SKM-1 treated with dmso at 0.1 percent for 144 hours (cell line): Measurements from ENCODE around the gene NKIRAS1.
"Not testable (repeated sequence)": the region's sequence is repeated elsewhere in the genome, so short reads cannot be mapped to it uniquely, and the experiment has no call there.

Source experiments
- DNase-seq: peaks from one replicate; lab custom pipeline; 2025; ENCODE audit not compliant: unreplicated experiment; lab: John Stamatoyannopoulos, UW

The NKIRAS1 gene

GRCh38 chr3:23940775-23941174, 24.0 kb upstream of the NKIRAS1 start:
- DNase-seq: no peak

GRCh38 chr3:23938688-23939087, 21.9 kb upstream of the NKIRAS1 start:
- DNase-seq: no peak

DNA sequence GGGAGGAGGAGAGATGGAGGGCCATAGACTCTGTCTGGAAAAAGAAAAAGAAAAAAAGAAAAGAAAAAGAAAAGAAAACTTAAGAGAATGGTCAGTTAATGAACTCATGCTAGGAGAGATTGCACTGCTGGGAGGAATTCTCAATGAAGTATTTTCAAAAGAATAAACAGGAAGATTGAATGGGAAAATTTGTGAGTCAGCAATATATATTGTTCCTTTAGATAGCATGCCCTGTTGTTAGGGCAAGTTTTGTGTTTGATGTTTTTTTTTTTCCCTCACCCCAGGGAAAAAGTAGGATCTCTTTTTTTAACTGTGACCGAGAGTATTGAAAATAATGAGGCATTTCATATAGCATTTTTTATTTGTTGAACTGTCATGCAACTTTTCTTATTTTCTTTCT, 20.5 kb upstream of the NKIRAS1 start:
- DNase-seq: no peak

DNA sequence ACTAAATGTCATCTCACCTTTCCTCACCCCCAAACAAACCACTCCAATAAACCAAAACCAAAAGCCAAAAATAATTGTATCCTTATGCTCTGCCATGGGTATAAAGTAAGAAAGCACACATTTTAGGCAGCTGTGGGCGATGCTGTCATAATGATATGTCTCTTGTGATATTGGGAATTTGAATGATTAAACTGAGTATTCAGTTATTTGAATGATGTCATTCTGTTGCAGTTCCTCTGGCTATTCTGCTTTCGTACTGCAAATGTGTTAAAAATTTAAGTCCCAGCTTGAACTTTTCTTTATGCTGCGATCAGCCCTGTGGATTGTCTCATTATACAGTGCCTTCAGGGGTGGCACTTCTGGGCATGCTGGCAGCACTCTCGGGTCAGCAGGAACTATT, 17.5 kb upstream of the NKIRAS1 start:
- DNase-seq: no peak

DNA sequence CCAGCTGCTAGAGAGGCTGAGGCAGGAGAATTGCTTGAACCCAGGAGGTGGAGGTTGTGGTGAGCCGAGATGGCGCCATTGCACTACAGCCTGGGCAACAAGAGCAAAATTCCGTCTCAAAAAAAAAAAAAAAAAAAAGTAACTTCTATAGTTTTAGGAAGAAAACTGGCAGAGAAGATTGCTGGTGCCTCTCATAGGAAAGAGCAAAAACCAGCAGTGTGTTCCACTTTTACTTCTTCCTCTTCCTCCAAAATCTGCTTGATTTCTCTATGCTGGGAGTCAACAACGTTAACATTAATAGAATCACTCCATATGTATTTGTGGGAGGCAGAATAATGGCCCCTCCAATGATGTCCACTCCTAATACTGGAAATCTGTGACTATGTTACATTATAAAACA, 15.8 kb upstream of the NKIRAS1 start:
- no peak for DNase-seq

- no peak for DNase-seq
These were observed 14.8 kb upstream of the NKIRAS1 start for GRCh38 chr3:23931597-23931996.

DNA sequence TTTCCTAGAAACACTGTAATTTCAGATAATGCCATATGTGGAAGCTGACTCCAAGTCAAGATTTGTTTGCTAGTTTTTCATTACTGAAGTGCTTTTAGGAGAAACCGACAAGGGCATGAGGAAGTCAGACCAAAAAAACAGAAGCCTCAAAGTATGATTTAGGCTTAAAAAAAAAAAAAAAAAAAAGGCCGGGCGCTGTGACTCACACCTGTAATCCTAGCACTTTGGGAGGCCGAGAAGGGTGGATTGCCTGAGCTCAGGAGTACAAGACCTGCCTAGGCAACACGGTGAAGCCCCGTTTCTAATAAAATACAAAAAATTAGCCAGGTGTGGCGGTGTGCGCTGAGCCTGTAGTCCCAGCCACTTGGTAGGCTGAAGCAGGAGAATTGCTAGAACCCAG, 11.7 kb upstream of the NKIRAS1 start:
- no peak for DNase-seq

GRCh38 chr3:23926736-23927135, 9.9 kb upstream of the NKIRAS1 start:
- no peak for DNase-seq

DNA sequence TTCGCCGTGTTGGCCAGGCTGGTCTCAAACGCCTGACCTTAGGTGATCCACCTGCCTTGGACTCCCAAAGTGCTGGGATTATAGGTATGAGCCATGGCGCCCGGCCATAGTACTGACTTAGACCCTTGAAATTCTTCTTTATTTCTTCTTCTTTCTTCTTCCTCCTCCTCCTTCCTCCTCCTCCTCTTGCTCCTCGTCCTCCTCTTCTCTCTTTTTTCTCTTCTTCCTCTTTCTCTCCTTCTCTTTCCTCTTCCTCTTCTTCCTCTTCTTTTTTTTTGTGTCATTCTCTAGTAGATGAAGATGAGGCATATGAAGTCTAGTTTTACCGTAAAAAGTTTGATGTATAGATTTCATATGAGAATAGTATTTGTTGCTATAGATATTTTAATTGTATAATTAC, 9.5 kb upstream of the NKIRAS1 start:
- no peak for DNase-seq

- no peak for DNase-seq
These were observed 7.0 kb upstream of the NKIRAS1 start for GRCh38 chr3:23923786-23924185.

GRCh38 chr3:23921052-23921511, 4.3 kb upstream of the NKIRAS1 start:
- no peak for DNase-seq

DNA sequence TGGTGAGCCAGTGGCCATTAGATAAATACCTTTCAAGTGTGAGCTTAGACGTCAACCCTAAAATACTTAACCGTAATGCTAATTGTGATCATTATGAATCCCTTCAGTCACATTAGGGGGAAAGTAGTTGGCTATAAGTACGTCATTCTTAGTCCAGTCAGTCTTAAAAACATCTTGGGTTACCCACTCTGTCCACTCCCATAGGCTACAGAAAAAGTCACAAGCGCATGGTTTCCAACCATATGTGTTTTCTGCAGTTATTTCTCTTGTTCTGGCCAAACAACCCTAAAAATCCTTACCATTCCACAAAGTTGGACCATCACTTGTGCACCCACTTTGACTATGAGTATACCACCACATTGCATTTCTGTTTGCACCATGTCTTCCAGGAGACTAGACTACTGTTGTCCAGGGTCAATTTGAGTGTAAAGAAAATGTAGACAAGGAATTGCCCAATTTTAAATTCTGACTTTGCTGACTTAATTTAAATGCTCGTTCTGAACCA, 3.4 kb upstream of the NKIRAS1 start:
- DNase-seq: no peak

DNA sequence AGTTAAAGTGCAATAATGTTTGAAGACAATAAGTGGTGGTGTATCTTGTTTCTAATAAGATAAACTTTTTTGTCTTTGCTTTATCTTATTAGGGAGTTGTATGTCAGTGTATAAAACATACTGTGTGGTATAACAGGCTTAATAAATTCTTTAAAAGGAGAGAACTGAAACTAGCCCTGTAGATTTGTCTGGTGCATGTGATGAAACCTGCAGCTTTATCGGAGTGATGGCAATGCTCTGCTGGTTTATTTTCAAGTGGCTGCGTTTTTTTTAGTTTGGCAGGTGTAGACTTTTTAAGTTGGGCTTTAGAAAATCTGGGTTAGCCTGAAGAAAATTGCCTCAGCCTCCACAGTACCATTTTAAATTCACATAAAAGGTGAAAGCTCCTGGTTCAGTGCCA, 2.8 kb upstream of the NKIRAS1 start:
- no peak for DNase-seq

DNA sequence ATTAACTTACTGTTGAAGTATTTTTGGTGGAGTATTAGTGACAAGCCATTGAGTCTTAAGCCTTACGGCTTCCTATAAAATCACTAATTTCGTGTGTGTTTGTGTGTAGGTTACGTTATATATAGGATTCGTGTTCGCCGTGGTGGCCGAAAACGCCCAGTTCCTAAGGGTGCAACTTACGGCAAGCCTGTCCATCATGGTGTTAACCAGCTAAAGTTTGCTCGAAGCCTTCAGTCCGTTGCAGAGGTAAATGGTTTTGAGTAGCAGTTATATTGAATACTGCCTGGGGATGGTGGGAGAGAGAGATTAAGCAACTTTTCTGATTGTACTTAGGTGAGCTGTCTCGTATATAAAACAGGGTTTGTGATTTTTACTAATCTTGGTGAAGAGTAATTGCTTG, 1.5 kb upstream of the NKIRAS1 start:
- DNase-seq: not testable (repeated sequence)

DNA sequence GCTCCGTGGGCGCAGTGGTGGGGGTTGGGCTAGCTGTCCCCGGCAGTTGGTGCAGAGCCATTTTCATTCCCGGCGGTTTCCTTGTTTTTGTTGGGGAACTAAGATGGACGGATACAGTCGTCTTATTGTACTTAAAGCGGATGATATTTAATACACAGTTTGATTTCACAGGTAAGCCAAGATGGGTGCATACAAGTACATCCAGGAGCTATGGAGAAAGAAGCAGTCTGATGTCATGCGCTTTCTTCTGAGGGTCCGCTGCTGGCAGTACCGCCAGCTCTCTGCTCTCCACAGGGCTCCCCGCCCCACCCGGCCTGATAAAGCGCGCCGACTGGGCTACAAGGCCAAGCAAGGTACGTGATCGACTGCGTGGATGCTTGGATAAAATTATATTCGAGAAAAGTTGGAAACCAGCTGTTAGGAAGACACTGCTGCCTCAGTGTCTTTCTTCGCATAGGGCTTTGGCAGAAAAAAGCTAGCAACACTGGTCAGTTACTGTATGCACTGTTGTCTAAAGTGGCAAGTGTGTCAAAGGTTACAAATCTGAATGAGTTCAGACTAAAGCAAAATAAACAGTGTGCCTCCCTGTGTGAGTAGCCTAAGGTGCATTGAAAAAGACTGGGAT, 1.0 kb upstream of the NKIRAS1 start:
- peak; percentile 42 for DNase-seq

DNA sequence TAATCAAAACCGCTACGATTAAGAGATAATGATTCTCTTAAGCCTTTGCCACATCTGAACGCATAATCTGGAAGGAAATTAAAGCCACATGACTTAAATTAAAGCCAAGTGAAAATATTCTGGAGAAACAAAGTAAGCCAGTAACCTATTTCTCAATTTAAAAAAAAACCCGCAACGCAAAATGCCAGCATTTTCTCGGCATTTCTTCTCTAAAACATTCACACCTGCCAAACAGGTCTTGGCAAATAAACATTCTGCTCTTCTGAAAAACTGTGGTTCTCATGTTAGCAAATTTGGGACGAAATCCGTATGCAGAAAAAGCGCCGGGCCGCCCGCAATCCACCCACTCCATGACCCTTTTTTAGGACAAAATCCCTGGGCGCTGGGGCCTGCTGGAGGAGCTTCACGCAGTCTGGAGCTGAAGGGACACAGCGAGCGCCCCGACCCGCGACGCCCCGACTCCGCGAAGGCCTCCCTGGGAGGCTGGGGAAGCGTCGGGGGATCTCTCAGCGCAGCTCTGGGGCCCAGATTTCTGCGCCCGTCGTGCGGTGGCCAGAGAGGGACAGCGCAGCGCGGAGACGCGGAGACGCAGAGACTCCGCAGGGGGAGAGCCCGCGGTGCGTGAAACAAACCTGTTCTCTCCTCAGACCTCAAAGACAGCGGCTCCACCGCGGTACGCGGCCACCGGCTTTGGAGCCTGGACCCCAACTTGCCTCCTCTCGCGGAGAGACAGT, 471 bp downstream of the NKIRAS1 start:
- peak; percentile 62 for DNase-seq

- DNase-seq: peak; percentile 49
These were observed 1.2 kb downstream of the NKIRAS1 start for GRCh38 chr3:23915537-23916108.

DNA sequence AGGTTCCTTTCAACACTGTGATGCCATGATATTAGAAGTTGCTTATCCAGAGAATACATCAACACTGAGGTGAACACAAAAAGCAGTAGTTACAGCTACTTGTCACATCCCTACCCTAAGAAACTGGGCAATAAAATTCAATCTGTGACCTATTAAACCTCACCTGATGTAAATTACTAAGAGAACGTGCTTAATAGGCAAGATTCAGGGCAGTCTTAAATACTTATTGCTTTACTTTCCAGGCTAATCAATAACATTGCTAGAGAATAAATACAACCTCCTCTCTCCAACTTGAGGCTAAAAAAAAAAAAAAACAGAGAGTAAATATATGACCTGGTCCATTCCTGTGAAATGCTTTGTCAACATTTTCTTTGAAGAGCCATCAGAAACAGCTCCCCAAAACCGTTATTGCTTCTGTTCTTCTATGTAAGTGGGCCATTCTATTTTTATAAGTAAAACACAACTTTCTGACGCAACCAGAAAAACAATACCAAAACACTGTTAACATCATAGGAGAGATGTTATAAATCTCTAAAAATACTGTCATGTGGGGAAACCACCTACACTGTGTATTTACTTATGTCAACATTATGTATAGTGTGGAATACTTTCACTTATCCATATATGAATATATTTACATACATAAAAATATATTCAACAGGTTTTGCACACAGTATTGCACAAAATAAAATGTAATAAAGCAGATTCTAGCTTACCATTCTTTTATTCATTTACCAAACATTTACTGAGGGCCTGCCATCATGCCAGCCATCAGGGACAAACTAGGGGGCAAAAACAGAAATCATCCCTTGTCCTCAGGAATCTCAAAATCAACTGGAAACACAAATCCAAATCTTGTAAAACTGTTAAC, 2.7 kb downstream of the NKIRAS1 start:
- DNase-seq: no peak

DNA sequence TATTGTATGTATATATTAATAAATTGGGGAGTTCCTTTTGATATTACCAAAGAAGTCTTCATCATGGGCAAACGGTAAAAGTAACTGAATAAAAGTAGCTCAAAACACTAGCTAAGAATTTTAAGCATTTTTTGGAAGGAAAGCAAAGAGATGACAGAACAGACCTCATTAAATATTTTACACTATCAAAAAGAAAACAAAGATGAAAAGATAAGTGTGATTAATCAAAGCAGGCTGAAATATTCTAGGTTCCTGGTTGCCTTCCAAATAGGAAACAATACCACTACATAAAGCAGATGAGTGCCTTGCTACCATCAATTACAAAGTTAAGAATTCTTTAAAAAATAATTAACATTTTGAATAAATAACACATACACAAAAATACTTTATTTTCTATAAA, 3.6 kb downstream of the NKIRAS1 start:
- no peak for DNase-seq

GRCh38 chr3:23912335-23912734, 4.5 kb downstream of the NKIRAS1 start:
- DNase-seq: not testable (repeated sequence)

- no peak for DNase-seq
These were observed 5.4 kb downstream of the NKIRAS1 start for GRCh38 chr3:23911397-23911796.
